GM20000 (cell line): ENCODE measurements around the gene ANKDD1B.

ENCODE experiments used
- DNase-seq: peaks from one replicate; pipeline ENCODE4 v3.0.0; 2012; ENCODE audit warnings: low spot score
- TF ChIP-seq, protein P1 (sequence below): IDR thresholded peaks from 2 replicates; pipeline ENCODE4 v1.5.1; 2012; ENCODE audit warnings: mild to moderate bottlenecking, control low read depth; ENCODE audit errors: extremely low read depth, missing control alignments

ANKDD1B gene

DNA sequence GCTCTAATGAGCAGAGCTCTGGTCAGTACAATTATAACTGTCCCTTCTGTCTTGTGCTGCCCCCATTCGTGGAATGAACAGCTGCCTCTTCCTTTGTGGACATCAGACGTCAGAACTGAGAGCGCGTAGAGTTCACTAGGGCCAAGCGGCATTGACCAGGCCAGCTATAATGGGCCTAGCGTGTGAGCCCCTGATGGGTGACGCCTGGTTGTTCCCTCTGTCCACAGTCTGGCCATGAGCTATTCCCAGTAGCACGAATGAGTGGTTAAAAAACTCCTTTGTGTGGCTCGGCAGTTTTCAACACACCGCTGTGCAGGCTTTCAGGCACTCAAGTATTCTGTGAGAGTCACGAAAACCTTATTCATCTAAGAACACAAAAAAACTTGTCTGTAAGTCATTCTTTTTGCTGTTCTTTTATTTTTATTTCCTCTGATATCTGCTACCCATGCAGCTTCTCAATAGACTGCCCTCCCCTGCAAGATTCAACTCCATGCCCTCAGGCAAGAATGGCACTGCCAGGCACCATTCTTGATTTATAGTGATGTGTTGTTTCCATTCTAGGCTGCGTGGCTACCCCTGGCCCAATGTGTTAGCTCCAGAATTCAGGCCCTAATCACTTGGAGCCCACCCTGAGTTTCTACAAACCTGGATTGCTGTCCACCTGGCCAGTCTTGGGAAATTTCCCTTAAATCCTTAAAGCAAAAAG lies 52.5 kb downstream of the ANKDD1B start:
- no peak for DNase-seq
- TF ChIP-seq, protein P1, sequence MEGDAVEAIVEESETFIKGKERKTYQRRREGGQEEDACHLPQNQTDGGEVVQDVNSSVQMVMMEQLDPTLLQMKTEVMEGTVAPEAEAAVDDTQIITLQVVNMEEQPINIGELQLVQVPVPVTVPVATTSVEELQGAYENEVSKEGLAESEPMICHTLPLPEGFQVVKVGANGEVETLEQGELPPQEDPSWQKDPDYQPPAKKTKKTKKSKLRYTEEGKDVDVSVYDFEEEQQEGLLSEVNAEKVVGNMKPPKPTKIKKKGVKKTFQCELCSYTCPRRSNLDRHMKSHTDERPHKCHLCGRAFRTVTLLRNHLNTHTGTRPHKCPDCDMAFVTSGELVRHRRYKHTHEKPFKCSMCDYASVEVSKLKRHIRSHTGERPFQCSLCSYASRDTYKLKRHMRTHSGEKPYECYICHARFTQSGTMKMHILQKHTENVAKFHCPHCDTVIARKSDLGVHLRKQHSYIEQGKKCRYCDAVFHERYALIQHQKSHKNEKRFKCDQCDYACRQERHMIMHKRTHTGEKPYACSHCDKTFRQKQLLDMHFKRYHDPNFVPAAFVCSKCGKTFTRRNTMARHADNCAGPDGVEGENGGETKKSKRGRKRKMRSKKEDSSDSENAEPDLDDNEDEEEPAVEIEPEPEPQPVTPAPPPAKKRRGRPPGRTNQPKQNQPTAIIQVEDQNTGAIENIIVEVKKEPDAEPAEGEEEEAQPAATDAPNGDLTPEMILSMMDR: no peak

- no peak for DNase-seq
- TF ChIP-seq, protein P1: no peak
Observed at GRCh38 chr5:75664979-75665378, 53.7 kb downstream of the ANKDD1B start.

- TF ChIP-seq, protein P1: no peak
- DNase-seq: no peak
Observed at GRCh38 chr5:75666801-75667200, 55.5 kb downstream of the ANKDD1B start.

- DNase-seq: no peak
Observed at GRCh38 chr5:75667586-75667985, 56.3 kb downstream of the ANKDD1B start.

DNA sequence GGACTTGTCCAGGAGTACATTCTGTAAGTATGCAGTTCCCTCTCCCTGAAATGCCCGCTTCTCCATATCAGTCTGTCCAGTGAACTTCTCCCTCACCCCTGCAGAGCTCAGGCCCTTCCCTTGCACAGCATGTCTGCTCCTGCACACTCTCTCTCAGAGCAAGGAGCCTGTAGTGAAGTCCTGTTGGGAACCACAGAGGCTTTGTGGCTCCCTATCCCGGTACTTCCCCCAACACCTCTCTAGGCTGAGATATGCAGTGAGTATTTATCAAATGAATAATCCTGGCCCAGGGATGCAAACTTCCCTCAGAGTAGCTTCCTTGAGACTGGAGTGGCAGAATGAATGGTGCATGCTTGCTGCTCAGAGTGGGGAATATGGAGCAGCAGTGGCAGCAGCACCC lies 57.2 kb downstream of the ANKDD1B start:
- no peak for DNase-seq
- TF ChIP-seq, protein P1: no peak

More at GRCh38 chr5:75667586-75667985, 56.3 kb downstream of the ANKDD1B start:
- TF ChIP-seq, protein P1: no peak

- TF ChIP-seq, protein P1: no peak
- DNase-seq: peak; percentile 66
Observed at GRCh38 chr5:75668977-75669689, 57.9 kb downstream of the ANKDD1B start.

GRCh38 chr5:75670577-75670976 lies 59.3 kb downstream of the ANKDD1B start:
- DNase-seq: no peak
- TF ChIP-seq, protein P1: no peak
